ENCODE measurements around the gene GNAI2.

GNAI2 gene

GRCh38 chr3:50237133-50237651, 1.2 kb downstream of the GNAI2 start:
- ChIA-PET CTCF (interaction anchor here (1.2 to 1.6 kb wide), 2 partner anchors 9 to 11 kb away, joined by 3 to 7 read pairs; no protein-coding TSS in a partner anchor), POLR2A (interaction anchor here (1.1 to 2.7 kb wide), 2 partner anchors 9 to 23 kb away, joined by 3 to 13 read pairs; no protein-coding TSS in a partner anchor)
- DNase-seq (ENCODE audit: extremely low spot score), result peak; percentile 21
- no peak for TF ChIP-seq BHLHE40 (IDR thresholded peaks at IDR 0.05; ENCODE audit: borderline replicate concordance)
- TF ChIP-seq NFRKB (IDR thresholded peaks at IDR 0.05), result no peak
- TF ChIP-seq HDGF (IDR thresholded peaks at IDR 0.05; ENCODE audit: borderline replicate concordance), result no peak
- no peak for TF ChIP-seq ZNF384 (IDR thresholded peaks at IDR 0.05)
- TF ChIP-seq ELF4 (IDR thresholded peaks at IDR 0.05), result no peak
- TF ChIP-seq ARNT (IDR thresholded peaks at IDR 0.05), result no peak
- TF ChIP-seq SUZ12 (IDR thresholded peaks at IDR 0.05), result no peak
- TF ChIP-seq LEF1 (IDR thresholded peaks at IDR 0.05; ENCODE audit: borderline replicate concordance), result no peak
- no peak for TF ChIP-seq L3MBTL2 (conservative IDR thresholded peaks at IDR 0.05)

DNA sequence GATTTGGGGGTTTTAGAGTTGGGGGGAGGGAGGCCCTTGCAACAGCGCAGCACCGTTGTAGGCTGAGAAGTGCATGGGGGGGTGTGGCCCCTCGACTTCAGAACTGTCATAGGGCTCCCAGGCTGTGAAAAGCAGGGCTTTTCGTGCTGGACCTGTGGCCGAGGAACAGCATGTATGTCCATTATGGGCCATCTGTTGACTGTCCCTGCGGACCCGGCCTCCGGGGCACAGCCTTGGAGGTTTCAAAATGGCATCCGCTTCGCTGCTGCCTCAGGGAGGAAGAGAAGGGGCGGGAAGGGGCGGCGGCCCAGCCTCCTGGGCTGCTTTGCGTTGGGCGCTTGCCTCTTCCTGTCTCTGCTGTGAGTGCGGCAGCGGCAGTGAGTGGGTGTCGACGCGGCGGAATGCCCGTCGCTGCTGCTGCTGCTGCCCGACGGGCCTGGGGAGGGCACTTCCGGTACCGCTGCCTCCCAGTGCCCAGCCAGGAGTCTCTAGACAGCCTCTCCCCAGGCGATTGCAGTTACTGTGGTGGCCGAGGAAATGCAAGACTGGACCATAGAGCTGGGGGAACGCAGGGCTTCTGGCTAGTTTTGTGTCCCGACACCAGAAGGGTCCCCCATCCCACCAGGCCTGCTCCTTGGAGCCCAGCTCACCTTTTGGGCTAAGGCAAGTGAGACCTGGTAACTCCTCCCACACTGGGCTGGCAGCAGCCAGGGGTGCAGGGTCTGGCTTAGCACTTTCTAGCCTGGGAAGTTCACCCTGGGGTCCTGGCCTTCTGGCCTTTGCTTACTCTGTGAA, 1.9 kb downstream of the GNAI2 start:
- POLR2A ChIA-PET, result interaction anchor here (1.1 to 2.7 kb wide), 2 partner anchors 9 to 22 kb away, joined by 3 to 13 read pairs; no protein-coding TSS in a partner anchor
- CTCF ChIA-PET, result interaction anchor here (0.9 to 1.6 kb wide), 4 partner anchors 9 to 21 kb away, joined by 3 to 7 read pairs (median 3); no protein-coding TSS in a partner anchor
- TF ChIP-seq L3MBTL2 (conservative IDR thresholded peaks at IDR 0.05), result no peak
- TF ChIP-seq LEF1 (IDR thresholded peaks at IDR 0.05; ENCODE audit: borderline replicate concordance), result no peak
- no peak for TF ChIP-seq FOXK2 (IDR thresholded peaks at IDR 0.05)
- TF ChIP-seq SUZ12 (IDR thresholded peaks at IDR 0.05), result no peak
- no peak for TF ChIP-seq PKNOX1 (IDR thresholded peaks at IDR 0.05)
- no peak for TF ChIP-seq SP1 (IDR thresholded peaks at IDR 0.05)
- TF ChIP-seq FOXM1 (IDR thresholded peaks at IDR 0.05; ENCODE audit: borderline replicate concordance), result no peak
- no peak for TF ChIP-seq TARDBP (IDR thresholded peaks at IDR 0.05)
- no peak for TF ChIP-seq ELF4 (IDR thresholded peaks at IDR 0.05)
- no peak for TF ChIP-seq CTBP1 (IDR thresholded peaks at IDR 0.05; ENCODE audit: borderline replicate concordance)
- TF ChIP-seq FOXA1 (IDR thresholded peaks at IDR 0.05), result no peak
- TF ChIP-seq NFRKB (IDR thresholded peaks at IDR 0.05), result no peak
- TF ChIP-seq HDGF (IDR thresholded peaks at IDR 0.05; ENCODE audit: borderline replicate concordance), result no peak
- TF ChIP-seq ARNT (IDR thresholded peaks at IDR 0.05), result no peak
- no peak for TF ChIP-seq ZNF384 (IDR thresholded peaks at IDR 0.05)
- TF ChIP-seq BHLHE40 (IDR thresholded peaks at IDR 0.05; ENCODE audit: borderline replicate concordance), result no peak
- no peak for DNase-seq (ENCODE audit: extremely low spot score)

DNA sequence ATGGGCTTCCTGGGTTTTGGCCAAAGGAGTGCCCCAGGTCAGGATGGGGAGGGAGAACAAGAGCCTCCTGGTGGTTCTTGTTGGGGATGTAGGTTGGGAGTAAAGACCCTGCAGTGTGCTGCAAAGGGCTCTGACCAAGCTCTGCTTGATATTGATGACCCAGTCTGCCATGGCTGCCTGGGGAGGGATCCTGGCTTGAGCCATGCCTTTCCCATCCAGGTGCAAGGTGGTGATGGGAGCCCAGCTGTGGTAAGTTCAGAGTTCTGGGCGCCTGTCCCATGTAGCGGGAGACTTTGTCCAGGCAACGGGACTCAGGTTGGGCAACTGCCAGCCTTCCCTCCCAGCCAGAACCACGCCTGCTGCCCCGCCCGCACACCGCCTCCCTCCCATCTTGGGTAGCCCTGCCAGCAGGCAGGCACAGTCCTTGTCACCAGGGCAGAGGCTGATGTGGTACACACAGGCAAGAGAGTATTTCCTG, 2.6 kb downstream of the GNAI2 start:
- CTCF ChIA-PET, result interaction anchor here (0.9 to 1.6 kb wide), 3 partner anchors 8 to 20 kb away, joined by 3 to 7 read pairs (median 3); no protein-coding TSS in a partner anchor
- POLR2A ChIA-PET, result interaction anchor here (1.1 kb wide), 1 partner anchor 8 kb away, joined by 3 read pairs; no protein-coding TSS in a partner anchor
- no peak for DNase-seq (ENCODE audit: extremely low spot score)

DNA sequence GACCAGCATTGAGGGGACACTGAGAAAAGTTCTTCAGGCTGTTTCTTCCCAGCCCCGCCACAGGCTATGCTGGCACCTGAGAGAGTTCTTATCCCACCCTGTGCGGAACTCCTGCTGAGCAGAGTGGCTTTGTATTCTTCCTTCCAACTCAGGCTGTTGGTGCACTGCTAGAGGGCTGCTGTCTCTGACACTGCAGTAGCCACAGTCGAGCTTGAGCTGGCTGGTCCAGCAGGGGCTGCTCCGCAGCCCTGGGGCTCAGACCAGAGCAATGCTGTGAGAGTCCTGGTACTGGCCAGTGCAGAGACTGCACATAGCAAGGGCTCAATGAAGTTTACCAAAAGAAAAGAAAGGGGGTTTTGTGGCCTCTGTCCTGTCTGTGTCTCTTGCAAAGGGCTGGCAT, 3.6 kb downstream of the GNAI2 start:
- POLR2A ChIA-PET, result interaction anchor here (1.0 kb wide), 1 partner anchor 11 kb away, joined by 3 read pairs; no protein-coding TSS in a partner anchor
- CTCF ChIA-PET, result no interaction called here
- DNase-seq (ENCODE audit: extremely low spot score), result no peak
- TF ChIP-seq ELF4 (IDR thresholded peaks at IDR 0.05), result no peak
- TF ChIP-seq CTBP1 (IDR thresholded peaks at IDR 0.05; ENCODE audit: borderline replicate concordance), result no peak
- no peak for TF ChIP-seq SUZ12 (IDR thresholded peaks at IDR 0.05)
- no peak for TF ChIP-seq FOXK2 (IDR thresholded peaks at IDR 0.05)
- no peak for TF ChIP-seq LEF1 (IDR thresholded peaks at IDR 0.05; ENCODE audit: borderline replicate concordance)
- TF ChIP-seq TARDBP (IDR thresholded peaks at IDR 0.05), result no peak
- no peak for TF ChIP-seq HDGF (IDR thresholded peaks at IDR 0.05; ENCODE audit: borderline replicate concordance)
- TF ChIP-seq BHLHE40 (IDR thresholded peaks at IDR 0.05; ENCODE audit: borderline replicate concordance), result no peak
- TF ChIP-seq FOXA1 (IDR thresholded peaks at IDR 0.05), result no peak
- TF ChIP-seq ARNT (IDR thresholded peaks at IDR 0.05), result no peak
- no peak for TF ChIP-seq PKNOX1 (IDR thresholded peaks at IDR 0.05)
- TF ChIP-seq L3MBTL2 (conservative IDR thresholded peaks at IDR 0.05), result no peak
- TF ChIP-seq ZNF384 (IDR thresholded peaks at IDR 0.05), result no peak
- TF ChIP-seq FOXM1 (IDR thresholded peaks at IDR 0.05; ENCODE audit: borderline replicate concordance), result no peak
- TF ChIP-seq NFRKB (IDR thresholded peaks at IDR 0.05), result no peak
- no peak for TF ChIP-seq SP1 (IDR thresholded peaks at IDR 0.05)

More for the DNA sequence above, 2.6 kb downstream of the GNAI2 start:
- TF ChIP-seq BHLHE40 (IDR thresholded peaks at IDR 0.05; ENCODE audit: borderline replicate concordance) (no peak), LEF1 (IDR thresholded peaks at IDR 0.05; ENCODE audit: borderline replicate concordance) (no peak), L3MBTL2 (conservative IDR thresholded peaks at IDR 0.05) (no peak), ZNF384 (IDR thresholded peaks at IDR 0.05) (no peak), HDGF (IDR thresholded peaks at IDR 0.05; ENCODE audit: borderline replicate concordance) (no peak), FOXK2 (IDR thresholded peaks at IDR 0.05) (no peak), SUZ12 (IDR thresholded peaks at IDR 0.05) (no peak), PKNOX1 (IDR thresholded peaks at IDR 0.05) (no peak), ELF4 (IDR thresholded peaks at IDR 0.05) (no peak), SP1 (IDR thresholded peaks at IDR 0.05) (no peak)

- TF ChIP-seq NFRKB (IDR thresholded peaks at IDR 0.05) (no peak), TARDBP (IDR thresholded peaks at IDR 0.05) (no peak), L3MBTL2 (conservative IDR thresholded peaks at IDR 0.05) (no peak), SUZ12 (IDR thresholded peaks at IDR 0.05) (no peak), BHLHE40 (IDR thresholded peaks at IDR 0.05; ENCODE audit: borderline replicate concordance) (no peak), ZNF384 (IDR thresholded peaks at IDR 0.05) (no peak), CTBP1 (IDR thresholded peaks at IDR 0.05; ENCODE audit: borderline replicate concordance) (no peak), ELF4 (IDR thresholded peaks at IDR 0.05) (no peak), ARNT (IDR thresholded peaks at IDR 0.05) (no peak), FOXA1 (IDR thresholded peaks at IDR 0.05) (no peak), HDGF (IDR thresholded peaks at IDR 0.05; ENCODE audit: borderline replicate concordance) (no peak), PKNOX1 (IDR thresholded peaks at IDR 0.05) (no peak), LEF1 (IDR thresholded peaks at IDR 0.05; ENCODE audit: borderline replicate concordance) (no peak), SP1 (IDR thresholded peaks at IDR 0.05) (no peak), FOXK2 (IDR thresholded peaks at IDR 0.05) (no peak)
- DNase-seq (ENCODE audit: extremely low spot score), result no peak
- ChIA-PET CTCF (interaction anchor here (0.8 to 1.5 kb wide), 3 partner anchors 15 to 19 kb away, joined by 4 to 8 read pairs (median 4); no protein-coding TSS in a partner anchor), POLR2A (interaction anchor here (1.3 kb wide), 1 partner anchor 96 kb away, joined by 3 read pairs; no protein-coding TSS in a partner anchor)
These were observed 5.2 kb downstream of the GNAI2 start for GRCh38 chr3:50241163-50241562.
